ENCODE results near the gene ANKRD24. TPM values are rescaled to one million over a fixed set of nuclear protein-coding genes. Genes with fewer than 3 reads are reported as not detected.
"Not testable (repeated sequence)": the region's sequence is repeated elsewhere in the genome, so short reads cannot be mapped to it uniquely, and the experiment has no call there.

ANKRD24 gene
- total RNA-seq, 1 donor from 2014 or later: 2.1 TPM

- DNase-seq (ENCODE audit: extremely low read depth, low read depth, low spot score): no peak
Observed at GRCh38 chr19:4267101-4267900, 84.8 kb downstream of the ANKRD24 start.

- DNase-seq (ENCODE audit: extremely low read depth, low read depth, low spot score): no peak
Observed at GRCh38 chr19:4267901-4268815, 85.7 kb downstream of the ANKRD24 start.

GRCh38 chr19:4268816-4269430, 86.4 kb downstream of the ANKRD24 start:
- no peak for DNase-seq (ENCODE audit: extremely low read depth, low read depth, low spot score)

GRCh38 chr19:4272894-4273293, 90.4 kb downstream of the ANKRD24 start:
- no peak for DNase-seq (ENCODE audit: extremely low read depth, low read depth, low spot score)

- not testable (repeated sequence) for DNase-seq (ENCODE audit: extremely low read depth, low read depth, low spot score)
Observed at GRCh38 chr19:4274321-4274686, 91.8 kb downstream of the ANKRD24 start.

Other genes starting within 250 kb of the ANKRD24 start
- not detected in 2 replicates for gene NMRK2, start 249.6 kb upstream of the ANKRD24 start, total RNA-seq
- 208 and 281 TPM in 2 replicates for gene DAPK3, start 211.6 kb upstream of the ANKRD24 start, total RNA-seq
- gene EEF2, start 197.2 kb upstream of the ANKRD24 start, total RNA-seq: 1,981 and 2,501 TPM in 2 replicates
- 31.6 and 34.7 TPM in 2 replicates for gene PIAS4, start 175.0 kb upstream of the ANKRD24 start, total RNA-seq
- gene ZBTB7A, start 115.8 kb upstream of the ANKRD24 start, total RNA-seq: 42.5 and 55.6 TPM in 2 replicates
- 139 and 150 TPM in 2 replicates for gene MAP2K2, start 58.6 kb upstream of the ANKRD24 start, total RNA-seq
- gene CREB3L3, start 29.1 kb upstream of the ANKRD24 start, total RNA-seq: not detected in 2 replicates
- 29.1 and 41.8 TPM in 2 replicates for gene SIRT6, start 126 bp upstream of the ANKRD24 start, total RNA-seq
- gene EBI3, start 46.8 kb downstream of the ANKRD24 start, total RNA-seq: 9.0 and 14.2 TPM in 2 replicates
- gene YJU2, start 64.4 kb downstream of the ANKRD24 start, total RNA-seq: 21.8 and 23.9 TPM in 2 replicates
- not detected in 2 replicates for gene SHD, start 96.6 kb downstream of the ANKRD24 start, total RNA-seq
- gene TMIGD2, start 119.7 kb downstream of the ANKRD24 start, total RNA-seq: 0.18 TPM in 1 of 2 replicates, not detected in the other
- gene FSD1, start 121.9 kb downstream of the ANKRD24 start, total RNA-seq: 20.9 and 38.3 TPM in 2 replicates
- 28.8 and 29.3 TPM in 2 replicates for gene STAP2, start 156.1 kb downstream of the ANKRD24 start, total RNA-seq
- gene MPND, start 160.9 kb downstream of the ANKRD24 start, total RNA-seq: 4.5 and 8.9 TPM in 2 replicates
- gene SH3GL1, start 217.9 kb downstream of the ANKRD24 start, total RNA-seq: 122 and 143 TPM in 2 replicates
- gene CHAF1A, start 220.0 kb downstream of the ANKRD24 start, total RNA-seq: 8.0 and 12.5 TPM in 2 replicates